Caco-2 (cell line): Measurements from ENCODE around the gene TBX10. TPM values are rescaled to one million over a fixed set of nuclear protein-coding genes. Genes with fewer than 3 reads are reported as not detected.

Experiments
- BruUV-seq: library from RNA; stranded (reverse); fragments of 400-500 nt; replicated peaks from 2 replicates; lab custom pipeline; 2021; lab: Mats Ljungman, UMichigan
- CTCF ChIA-PET: fragments of 300-600 bp; sonication (Branson Sonifier 250); formaldehyde crosslinking; loops from one replicate; lab custom pipeline; 2022; ENCODE audit warnings: antibody characterized with exemption; lab: Charles Lee
- POLR2A ChIA-PET: fragments of 300-600 bp; sonication (Branson Sonifier 250); formaldehyde crosslinking; loops from one replicate; lab custom pipeline; 2022; ENCODE audit warnings: antibody characterized with exemption; lab: Charles Lee
- DNase-seq, 2 experiments: peaks; one replicate each; pipeline versions ENCODE4 v3.0.0 to v3.0.0-alpha.2; 2020 to 2022
- H3K27me3 ChIP-seq: replicated peaks from 2 replicates; pipeline ENCODE4 v1.6.0; 2011; ENCODE audit warnings: low read length; ENCODE audit not compliant: control insufficient read depth, insufficient read depth
- H3K36me3 ChIP-seq: 2 replicates; pipeline ENCODE4 v1.5.1; 2011; ENCODE audit warnings: low read length; ENCODE audit not compliant: control insufficient read depth, insufficient read depth
- H3K4me1 ChIP-seq: fragments of 250-450 bp; sonication (Bioruptor Pico); 2 replicates; pipeline ENCODE4 v1.5.1; 2020; ENCODE audit warnings: mild to moderate bottlenecking
- H3K4me3 ChIP-seq: 2 replicates; pipeline ENCODE4 v1.5.1; 2011; ENCODE audit warnings: low read depth, mild to moderate bottlenecking, control low read depth, low read length
- H3K9me3 ChIP-seq: fragments of 250-450 bp; sonication (Bioruptor Pico); 2 replicates; pipeline ENCODE4 v1.5.1; 2020; ENCODE audit warnings: mild to moderate bottlenecking, moderate library complexity
- H3K27ac Mint-ChIP-seq: one replicate; pipeline ENCODE4 v1.8.0; 2022; ENCODE audit warnings: mixed read lengths; ENCODE audit not compliant: unreplicated experiment
- H3K27me3 Mint-ChIP-seq: one replicate; pipeline ENCODE4 v1.8.0; 2022; ENCODE audit warnings: mixed read lengths; ENCODE audit not compliant: insufficient read depth, unreplicated experiment
- H3K36me3 Mint-ChIP-seq: one replicate; pipeline ENCODE4 v1.8.0; 2022; ENCODE audit warnings: mild to moderate bottlenecking, mixed read lengths; ENCODE audit not compliant: insufficient read depth, unreplicated experiment
- H3K4me1 Mint-ChIP-seq: one replicate; pipeline ENCODE4 v1.8.0; 2022; ENCODE audit warnings: low read depth, mixed read lengths; ENCODE audit not compliant: unreplicated experiment
- H3K4me3 Mint-ChIP-seq: one replicate; pipeline ENCODE4 v1.8.0; 2022; ENCODE audit warnings: mild to moderate bottlenecking, moderate library complexity, mixed read lengths; ENCODE audit not compliant: unreplicated experiment
- H3K9me3 Mint-ChIP-seq: one replicate; pipeline ENCODE4 v1.8.0; 2022; ENCODE audit warnings: mixed read lengths; ENCODE audit not compliant: unreplicated experiment
- CTCF ChIP-seq, 2 experiments: fragments of 200-600 bp in 1 of 2; IDR thresholded peaks; 1 replicate in 1 of 2; 2 replicates in 1 of 2; pipeline versions ENCODE4 v1.5.1 to v1.8.0; 2011 to 2022; ENCODE audit warnings: antibody characterized with exemption in 1 of 2, control low read depth in 1 of 2, inconsistent platforms in 1 of 2, low read depth in 1 of 2, low read length in 1 of 2, mild to moderate bottlenecking in 1 of 2, moderate library complexity in 1 of 2; ENCODE audit not compliant: insufficient read depth in 1 of 2, severe bottlenecking in 1 of 2, unreplicated experiment in 1 of 2
- intact Hi-C: fragments of 100-400 bp; cut with micrococcal nuclease; formaldehyde crosslinking; loops from one replicate; pipeline ENCODE4 v1.10.0; 2022; ENCODE audit not compliant: unreplicated experiment
- total RNA-seq: library from RNA; stranded (reverse); gene quantifications from 2 replicates; pipeline ENCODE4 v1.2.3, GENCODE V29; 2022

Gene TBX10
- total RNA-seq, 1 experiment from 2014 or later = not detected

- ChIA-PET CTCF (no interaction called here), POLR2A (no interaction called here)
- H3K36me3 ChIP-seq = no peaks in the 10 kb centered on the region
- no TSS peak for BruUV-seq
- H3K27ac Mint-ChIP-seq = no peak overlapping the region
- no peak for DNase-seq
- 0 out of 2 replicates have a peak, but pooled peaks cover 4% of the 10 kb centered on the region for H3K4me1 ChIP-seq
- no peaks in the 10 kb centered on the region; the same call in 1 of the 2 replicates for H3K27me3 ChIP-seq
- H3K27me3 Mint-ChIP-seq = no peaks in the 10 kb centered on the region
- H3K4me3 Mint-ChIP-seq = no peak overlapping the region
- H3K9me3 ChIP-seq = peaks cover 7% of the 10 kb centered on the region
- no peak overlapping the region for H3K4me3 ChIP-seq
- no peaks in the 10 kb centered on the region for H3K4me1 Mint-ChIP-seq
- intact Hi-C loops = no loop called here
- TF ChIP-seq CTCF (IDR thresholded peaks at IDR 0.05; ENCODE audit: insufficient read depth in 1 of 2, low read depth in 1 of 2, low read length in 1 of 2, severe bottlenecking in 1 of 2, unreplicated experiment in 1 of 2) = no peak
- H3K9me3 Mint-ChIP-seq = no peaks in the 10 kb centered on the region
- H3K36me3 Mint-ChIP-seq = no peaks in the 10 kb centered on the region
Measured at GRCh38 chr11:67596753-67597300, 42.7 kb downstream of the TBX10 start.

- POLR2A ChIA-PET = no interaction called here
- CTCF ChIA-PET = no interaction called here
- no TSS peak for BruUV-seq
- H3K36me3 Mint-ChIP-seq = peaks cover 11% of the 10 kb centered on the region
- Histone ChIP-seq H3K4me1 (0 out of 2 replicates have a peak, but pooled peaks cover 4% of the 10 kb centered on the region), H3K27me3 (no peaks in the 10 kb centered on the region), H3K9me3 (peaks cover 7% of the 10 kb centered on the region), H3K36me3 (no peaks in the 10 kb centered on the region), H3K4me3 (no peak overlapping the region)
- no peaks in the 10 kb centered on the region for H3K27me3 Mint-ChIP-seq
- intact Hi-C loops = no loop called here
- no peaks in the 10 kb centered on the region for H3K4me1 Mint-ChIP-seq
- no peak for TF ChIP-seq CTCF (IDR thresholded peaks at IDR 0.05; ENCODE audit: insufficient read depth in 1 of 2, low read depth in 1 of 2, low read length in 1 of 2, severe bottlenecking in 1 of 2, unreplicated experiment in 1 of 2)
- no peaks in the 10 kb centered on the region for H3K9me3 Mint-ChIP-seq
- no peak overlapping the region for H3K4me3 Mint-ChIP-seq
- no peak for DNase-seq
- no peak overlapping the region for H3K27ac Mint-ChIP-seq
Measured at GRCh38 chr11:67594480-67594879, 45.1 kb downstream of the TBX10 start.

- TF ChIP-seq CTCF (IDR thresholded peaks at IDR 0.05; ENCODE audit: insufficient read depth in 1 of 2, low read depth in 1 of 2, low read length in 1 of 2, severe bottlenecking in 1 of 2, unreplicated experiment in 1 of 2) = no peak
- intact Hi-C loops = no loop called here
- peaks cover 7% of the 10 kb centered on the region for H3K9me3 ChIP-seq
- POLR2A ChIA-PET = interaction anchor here (1.1 kb wide), 1 partner anchor 10 kb away, joined by 7 read pairs; the partner anchor contains the start of gene GSTP1
- no peak for DNase-seq
- CTCF ChIA-PET = interaction anchor here (0.7 to 0.9 kb wide), 3 partner anchors 10 to 92 kb away, joined by 3 to 4 read pairs (median 3); partner anchors contain the start of genes CABP2 and GSTP1
- 0 out of 2 replicates have a peak, but pooled peaks cover 4% of the 10 kb centered on the region for H3K4me1 ChIP-seq
- Mint-ChIP-seq H3K4me3 (no peak overlapping the region), H3K9me3 (no peaks in the 10 kb centered on the region), H3K27ac (no peak overlapping the region), H3K27me3 (no peaks in the 10 kb centered on the region), H3K4me1 (no peaks in the 10 kb centered on the region), H3K36me3 (peaks cover 17% of the 10 kb centered on the region)
- H3K36me3 ChIP-seq = no peaks in the 10 kb centered on the region
- no peaks in the 10 kb centered on the region for H3K27me3 ChIP-seq
- BruUV-seq = no TSS peak
- H3K4me3 ChIP-seq = no peak overlapping the region
Measured at GRCh38 chr11:67593565-67593905, 46.0 kb downstream of the TBX10 start.
